H1 (cell line): ENCODE results near the gene SPTBN1. TPM values are rescaled to one million over a fixed set of nuclear protein-coding genes. Genes with fewer than 3 reads are reported as not detected.

Experiments
- KDM4A ChIP-seq: IDR thresholded peaks from one replicate; pipeline ENCODE4 v1.7.1; 2012; ENCODE audit warnings: low read depth, mild to moderate bottlenecking, moderate library complexity, low read length, inconsistent platforms; ENCODE audit not compliant: severe bottlenecking
- RBBP5 ChIP-seq: IDR thresholded peaks from 2 replicates; pipeline ENCODE4 v1.7.1; 2012; ENCODE audit warnings: low read depth, mild to moderate bottlenecking, inconsistent platforms, low read length, moderate library complexity, borderline replicate concordance
- polyA plus RNA-seq, 7 experiments: library from polyadenylated mRNA; depleted of rRNA in 3 of 7; stranded (reverse) in 5 of 7; unstranded in 2 of 7; fragments of >200 nt in 5 of 7; fragments of 200-250 nt in 2 of 7; gene quantifications; 1 replicate in 5 of 7; 2 replicates in 1 of 7; 4 replicates in 1 of 7; pipeline versions ENCODE4 v1.2.1 to v1.2.3, GENCODE V29; 2011 to 2013; ENCODE audit warnings: missing spikeins in 2 of 7, mixed read lengths in 2 of 7
- total RNA-seq: library from RNA; stranded (reverse); fragmentation: NEBNext Ultra II Directional; extraction: Animal tissue kit (Norgen Biotek cat#: 25700); gene quantifications from 2 replicates; pipeline ENCODE4 v1.2.1, GENCODE V29; 2021

Gene SPTBN1
- total and polyA plus RNA-seq, 2 of the 8 experiments (the other 6 are each of a cell fraction or from before 2014, with no cell fraction given) = 31.8 to 180 TPM

DNA sequence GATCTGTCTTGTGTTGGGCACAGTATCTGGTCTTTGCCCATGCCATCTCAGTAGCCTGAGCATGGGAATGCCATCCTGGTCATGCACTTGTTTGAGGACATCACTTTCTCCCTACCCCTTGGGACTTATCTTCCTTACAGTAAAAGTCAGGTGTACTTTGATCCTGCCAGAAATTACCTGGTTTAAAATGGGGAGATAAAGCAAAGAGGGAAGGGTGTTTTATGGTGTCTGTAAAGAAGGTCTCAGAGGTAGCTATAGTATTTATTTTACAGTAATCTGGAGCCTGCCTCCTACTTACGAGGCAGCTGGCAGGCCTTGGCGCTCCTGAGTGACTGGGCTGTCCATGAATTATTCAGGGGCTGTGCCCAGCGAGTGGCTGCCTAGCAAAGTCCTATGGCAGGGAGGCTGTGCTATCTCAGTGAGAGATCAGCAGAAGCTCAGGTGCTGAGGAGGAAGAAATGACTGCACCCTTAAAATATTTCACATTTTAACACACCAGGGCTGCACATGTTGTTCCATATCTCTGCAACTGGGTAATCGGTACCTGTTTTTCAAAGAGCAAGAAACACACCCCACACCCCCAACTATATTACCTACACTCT, 93.9 kb downstream of the SPTBN1 start (continued):
- TF ChIP-seq KDM4A (no peak), RBBP5 (no peak)
